ENCODE measurements around the gene PKD1L1. TPM values are rescaled to one million over a fixed set of nuclear protein-coding genes. Genes with fewer than 3 reads are reported as not detected.

PKD1L1 gene
- total RNA-seq, 1 experiment from 2014 or later: 0.17 TPM

DNA sequence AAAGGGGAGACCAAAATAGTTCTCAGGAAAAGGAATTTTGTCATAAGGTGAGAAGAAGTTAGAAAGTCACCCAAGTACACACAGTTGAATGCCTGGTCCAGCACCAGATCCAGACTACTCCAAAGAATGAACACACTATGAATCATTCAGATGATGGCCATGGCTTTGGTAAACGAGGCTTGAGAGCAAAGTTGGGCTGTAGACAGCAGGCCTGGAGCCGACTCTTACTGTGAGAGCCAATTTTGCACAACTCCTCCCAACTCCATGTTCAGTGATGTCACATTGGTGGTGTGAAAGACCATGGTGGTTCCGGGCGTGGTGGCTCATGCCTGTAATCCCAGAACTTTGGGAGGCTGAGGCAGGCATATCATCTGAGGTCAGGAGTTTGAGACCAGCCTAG is 131.6 kb downstream of the PKD1L1 start:
- Histone ChIP-seq H4K8ac (replicated peaks; ENCODE audit: insufficient read length, low read depth, low read length) (no peak overlapping the region), H3K9ac (ENCODE audit: extremely low read depth, insufficient read length, low read length) (no peak overlapping the region), H3K4me2 (ENCODE audit: insufficient read depth, insufficient read length, low read length) (no peak overlapping the region), H4K20me1 (ENCODE audit: control insufficient read depth, insufficient read depth, insufficient read length) (no peaks in the 10 kb centered on the region), H2BK15ac (ENCODE audit: low read depth, low read length) (no peak overlapping the region), H2AK5ac (ENCODE audit: insufficient read length, low read length) (no peak overlapping the region), H3K79me2 (ENCODE audit: insufficient read depth, low read length) (no peaks in the 10 kb centered on the region), H3K9me3 (ENCODE audit: control insufficient read depth, low read depth, low read length) (no peaks in the 10 kb centered on the region), H3K18ac (ENCODE audit: insufficient read length, low read depth, low read length) (no peak overlapping the region), H3K27me3 (ENCODE audit: insufficient read depth, low read length) (no peaks in the 10 kb centered on the region), H2BK20ac (ENCODE audit: low read depth, low read length, poor library complexity, severe bottlenecking) (no peak overlapping the region), H4K5ac (ENCODE audit: insufficient read length, low read depth, low read length) (no peak overlapping the region), H4K91ac (ENCODE audit: insufficient read length, low read depth, low read length) (no peak overlapping the region), H2BK12ac (ENCODE audit: insufficient read length, low read depth, low read length) (no peak overlapping the region), H3K4ac (ENCODE audit: low read depth, low read length) (no peak overlapping the region), H2AFZ (ENCODE audit: low read length) (no peak overlapping the region), H3K14ac (ENCODE audit: insufficient read depth, low read length) (no peak overlapping the region), H2BK120ac (ENCODE audit: low read depth, low read length, poor library complexity, severe bottlenecking) (no peak overlapping the region), H3T11ph (ENCODE audit: low read length) (no peak overlapping the region), H3K56ac (ENCODE audit: insufficient read length, low read depth, low read length) (no peak overlapping the region), H2BK5ac (ENCODE audit: insufficient read length, low read length) (no peak overlapping the region), H3K27ac (ENCODE audit: insufficient read length, low read depth, low read length) (no peak overlapping the region), H3K23me2 (ENCODE audit: insufficient read length, low read depth, low read length, poor library complexity, severe bottlenecking) (no peaks in the 10 kb centered on the region), H3K79me1 (ENCODE audit: insufficient read depth, low read depth, low read length, poor library complexity, severe bottlenecking) (no peaks in the 10 kb centered on the region), H3K23ac (ENCODE audit: insufficient read length, low read depth, low read length) (no peak overlapping the region), H3K4me1 (ENCODE audit: insufficient read depth, low read length) (no peaks in the 10 kb centered on the region)
- Mint-ChIP-seq H3K27ac (no peak overlapping the region; a peak in 1 of 7 replicates), H3K36me3 (ENCODE audit: insufficient read depth in 1 of 3, low read depth in 3 of 3) (no peaks in the 10 kb centered on the region), H3K4me3 (no peak overlapping the region), H3K27me3 (ENCODE audit: low read depth) (no peaks in the 10 kb centered on the region; the same call in 1 of the 2 replicates), H3K9me3 (no peaks in the 10 kb centered on the region), H3K4me1 (peaks cover 5 to 14% of the 10 kb centered on the region in 2 experiments)
- WGBS (ENCODE audit: extremely low coverage, insufficient read length, low lambda C conversion rate): no CpG with 5 or more reads among the region's 4 CpGs
- DNase-seq: no peak
- TF ChIP-seq, protein P1, sequence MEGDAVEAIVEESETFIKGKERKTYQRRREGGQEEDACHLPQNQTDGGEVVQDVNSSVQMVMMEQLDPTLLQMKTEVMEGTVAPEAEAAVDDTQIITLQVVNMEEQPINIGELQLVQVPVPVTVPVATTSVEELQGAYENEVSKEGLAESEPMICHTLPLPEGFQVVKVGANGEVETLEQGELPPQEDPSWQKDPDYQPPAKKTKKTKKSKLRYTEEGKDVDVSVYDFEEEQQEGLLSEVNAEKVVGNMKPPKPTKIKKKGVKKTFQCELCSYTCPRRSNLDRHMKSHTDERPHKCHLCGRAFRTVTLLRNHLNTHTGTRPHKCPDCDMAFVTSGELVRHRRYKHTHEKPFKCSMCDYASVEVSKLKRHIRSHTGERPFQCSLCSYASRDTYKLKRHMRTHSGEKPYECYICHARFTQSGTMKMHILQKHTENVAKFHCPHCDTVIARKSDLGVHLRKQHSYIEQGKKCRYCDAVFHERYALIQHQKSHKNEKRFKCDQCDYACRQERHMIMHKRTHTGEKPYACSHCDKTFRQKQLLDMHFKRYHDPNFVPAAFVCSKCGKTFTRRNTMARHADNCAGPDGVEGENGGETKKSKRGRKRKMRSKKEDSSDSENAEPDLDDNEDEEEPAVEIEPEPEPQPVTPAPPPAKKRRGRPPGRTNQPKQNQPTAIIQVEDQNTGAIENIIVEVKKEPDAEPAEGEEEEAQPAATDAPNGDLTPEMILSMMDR (conservative IDR thresholded peaks at IDR 0.05): no peak
